DMS 273 treated with DMSO at 0.1 percent for 48 hours (cell line): ENCODE results near the gene PRPF40A.
"Not testable (repeated sequence)": the region's sequence is repeated elsewhere in the genome, so short reads cannot be mapped to it uniquely, and the experiment has no call there.

Experiments used
- DNase-seq: peaks from one replicate; lab custom pipeline; 2025; lab: John Stamatoyannopoulos, UW

Gene PRPF40A

DNA sequence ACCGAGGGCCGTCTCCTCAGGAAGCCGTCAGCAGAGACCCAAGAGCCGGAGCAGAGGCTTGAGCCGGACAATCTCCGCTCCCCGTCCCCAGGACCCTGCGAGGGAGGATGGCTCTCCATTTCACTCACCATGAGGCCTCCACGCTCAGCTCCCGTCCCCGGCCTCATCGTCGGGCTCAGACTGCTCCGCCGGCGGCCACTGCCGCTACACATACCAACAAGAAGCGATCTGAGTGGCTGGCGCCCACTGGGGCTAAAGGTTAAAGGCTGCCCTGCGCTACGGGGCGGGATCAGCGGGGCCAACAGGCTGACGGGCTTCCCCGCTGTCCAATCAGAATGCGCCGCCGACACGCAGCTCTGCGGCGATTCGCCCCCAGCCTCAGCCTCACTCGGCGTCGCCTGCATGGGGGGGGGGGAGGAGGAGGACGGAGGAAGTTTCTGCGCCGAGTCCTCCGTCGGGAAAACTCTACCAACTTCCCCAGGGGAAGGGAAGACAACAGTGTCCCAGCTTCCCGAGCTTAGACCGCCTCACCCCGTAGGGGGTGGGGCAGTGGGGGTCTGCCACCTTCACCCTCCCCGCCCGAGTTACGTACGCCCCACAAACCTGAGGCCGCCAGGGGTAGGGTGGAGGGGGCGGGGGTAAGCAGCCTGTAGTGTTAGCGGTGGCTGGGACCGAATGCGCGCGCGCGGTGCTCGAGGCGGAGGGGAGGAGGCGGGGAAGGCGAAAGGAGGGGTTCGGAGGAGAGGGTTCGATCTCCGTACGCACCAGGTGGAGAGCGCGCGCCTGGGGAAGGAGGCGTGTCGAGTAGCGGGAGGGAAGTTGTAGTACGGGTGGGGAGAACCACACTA is at the start of gene PRPF40A:
Gene PRPF40A (minus strand): TSS at position 234 of the 848 bp plus-strand sequence. CDS start 22 bp downstream, at position 212.
- peak; percentile 92 for DNase-seq

DNA sequence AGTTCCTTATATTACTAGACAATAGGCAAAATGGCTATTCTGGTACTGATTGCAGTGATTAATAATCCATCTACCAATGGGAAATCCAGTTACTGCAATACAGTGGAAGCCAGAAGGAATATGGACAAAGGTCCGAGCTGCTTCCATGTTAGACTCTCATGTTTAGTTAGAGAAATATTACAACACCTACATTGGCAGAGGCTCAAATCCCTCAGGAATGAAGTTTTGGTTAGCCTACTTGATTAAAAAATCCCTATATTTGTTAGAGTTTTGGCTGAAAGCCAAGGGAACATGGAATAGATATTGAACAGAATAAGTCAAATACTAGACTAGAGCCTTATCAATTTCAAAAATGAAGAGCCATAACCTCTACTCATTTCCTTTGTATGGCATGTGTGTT is 49.7 kb upstream of the PRPF40A start:
- no peak for DNase-seq

DNA sequence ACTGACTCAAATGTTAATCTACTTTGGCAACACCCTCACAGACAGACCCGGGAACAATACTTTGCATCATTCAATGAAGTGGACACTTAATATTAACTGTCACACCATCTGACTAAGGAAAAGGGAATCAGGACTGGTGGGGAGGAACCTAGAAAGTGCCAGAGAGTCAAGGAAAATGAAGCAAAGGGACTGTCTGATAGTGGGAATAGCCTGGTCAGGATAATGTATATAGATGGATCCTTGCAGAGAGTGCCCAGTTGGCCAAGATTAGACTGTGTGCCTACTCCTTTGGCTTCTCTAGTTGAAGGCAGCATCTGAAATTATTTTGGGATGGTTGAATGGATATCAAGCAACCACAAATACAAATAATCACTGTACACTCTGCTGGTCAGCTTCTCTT is 46.4 kb upstream of the PRPF40A start:
- DNase-seq: no peak

DNA sequence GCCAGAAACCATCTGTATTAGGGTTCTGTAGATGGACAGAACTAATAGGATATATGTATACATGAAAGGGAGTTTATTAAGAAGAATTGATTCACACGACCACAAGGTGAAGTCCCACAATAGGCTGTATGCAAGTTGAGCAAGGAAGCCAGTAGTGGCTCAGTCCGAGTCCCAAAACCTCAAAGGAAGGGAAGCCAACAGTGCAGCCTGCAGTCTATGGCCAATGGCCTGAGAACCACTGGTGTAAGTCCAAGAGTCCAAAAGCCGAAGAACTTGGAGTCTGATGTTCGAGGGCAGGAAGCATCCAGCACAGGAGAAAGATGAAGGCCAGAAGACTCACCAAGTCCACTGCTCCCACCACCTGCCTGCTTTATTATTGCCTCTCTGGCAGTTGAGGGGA is 45.9 kb upstream of the PRPF40A start:
- DNase-seq: not testable (repeated sequence)

DNA sequence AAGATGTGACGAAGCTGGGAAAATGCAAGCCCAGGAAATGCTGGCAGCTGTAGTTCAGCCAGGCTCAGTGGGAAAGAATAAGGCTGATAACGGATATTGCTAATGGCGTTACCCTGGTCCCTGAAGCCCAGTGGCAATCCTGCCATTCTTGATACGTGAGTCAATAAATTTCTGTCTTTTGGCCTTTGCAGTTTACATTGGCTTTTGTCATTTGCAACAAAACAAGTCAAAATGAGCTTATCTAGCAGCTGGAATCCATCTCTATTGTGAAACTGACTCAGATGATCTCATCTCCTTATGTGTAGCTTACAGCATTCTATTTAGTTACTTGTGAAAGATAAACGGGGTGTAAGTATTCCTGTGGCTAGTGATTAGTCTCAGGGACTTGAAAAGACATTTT is 44.9 kb upstream of the PRPF40A start:
- DNase-seq: no peak

DNA sequence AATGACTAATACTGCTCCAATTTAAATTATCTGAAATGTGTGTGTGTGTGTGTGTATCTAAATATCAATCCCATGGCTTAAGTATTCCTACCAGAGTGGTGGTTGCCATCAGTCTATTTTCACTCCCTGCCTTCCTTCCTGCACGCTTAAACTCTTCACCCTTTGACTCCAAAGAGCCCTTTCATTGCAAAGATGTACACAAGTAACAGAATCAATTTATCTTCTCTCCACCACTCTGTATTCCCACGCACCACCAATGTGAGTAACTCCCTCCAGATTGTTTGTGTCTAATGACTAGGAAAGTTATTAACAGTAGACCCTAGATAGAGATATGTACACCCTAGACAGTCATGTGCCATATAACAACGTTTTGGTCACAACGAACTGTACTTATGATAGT is 44.0 kb upstream of the PRPF40A start:
- no peak for DNase-seq

DNA sequence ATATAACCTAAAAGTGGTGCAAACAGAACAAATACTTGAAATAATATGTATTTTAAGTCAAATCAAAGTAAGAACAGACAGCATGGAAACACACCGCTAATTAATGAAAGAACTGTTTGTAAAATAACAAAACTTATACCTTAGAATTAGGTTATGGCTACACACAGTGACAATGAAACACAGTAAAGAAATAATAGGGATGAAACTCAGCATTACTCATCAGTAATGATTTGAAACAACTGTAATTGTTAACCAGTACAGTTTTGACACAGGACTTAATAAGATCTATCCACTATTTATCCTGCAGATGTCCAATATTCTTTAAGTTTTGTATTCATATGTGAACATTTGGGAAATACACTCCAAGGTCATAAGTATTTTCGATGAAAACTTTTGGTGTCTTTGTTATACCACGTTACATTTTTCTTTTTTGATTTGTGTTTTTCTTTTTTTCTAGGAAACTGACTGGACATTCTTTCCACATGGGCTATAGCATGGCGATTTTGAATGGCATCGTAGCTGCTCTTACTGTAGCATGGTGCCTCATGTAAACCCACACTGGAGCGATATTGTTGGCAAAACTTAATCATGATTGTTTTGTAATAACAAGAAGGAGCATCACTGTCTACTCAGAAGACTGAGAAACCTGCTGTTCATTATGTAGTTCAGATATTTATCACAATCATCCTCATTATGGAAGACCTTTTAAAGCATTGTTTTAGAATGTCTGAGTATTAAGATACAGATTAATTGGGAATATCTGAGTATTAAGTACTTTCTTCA is 42.2 kb upstream of the PRPF40A start:
- DNase-seq: no peak

DNA sequence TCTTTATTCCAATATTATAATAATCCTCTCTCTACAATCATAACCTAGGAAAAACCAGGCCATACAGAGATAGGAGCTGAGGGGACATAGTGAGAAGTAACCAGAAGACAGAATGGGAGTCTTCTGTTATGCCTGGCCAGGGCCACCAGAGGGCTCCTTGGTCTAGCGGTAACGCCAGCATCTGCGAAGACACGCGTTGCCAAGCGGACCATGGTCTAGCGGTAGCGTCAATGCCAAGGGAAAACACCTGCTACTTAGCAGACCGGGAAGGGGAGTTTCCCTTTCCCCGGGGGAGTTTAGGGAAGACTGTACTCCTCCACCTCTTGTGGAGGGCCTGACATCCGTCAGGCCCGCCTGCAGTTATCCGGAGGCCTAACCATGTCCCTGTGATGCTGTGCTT is 37.8 kb upstream of the PRPF40A start:
- no peak for DNase-seq

DNA sequence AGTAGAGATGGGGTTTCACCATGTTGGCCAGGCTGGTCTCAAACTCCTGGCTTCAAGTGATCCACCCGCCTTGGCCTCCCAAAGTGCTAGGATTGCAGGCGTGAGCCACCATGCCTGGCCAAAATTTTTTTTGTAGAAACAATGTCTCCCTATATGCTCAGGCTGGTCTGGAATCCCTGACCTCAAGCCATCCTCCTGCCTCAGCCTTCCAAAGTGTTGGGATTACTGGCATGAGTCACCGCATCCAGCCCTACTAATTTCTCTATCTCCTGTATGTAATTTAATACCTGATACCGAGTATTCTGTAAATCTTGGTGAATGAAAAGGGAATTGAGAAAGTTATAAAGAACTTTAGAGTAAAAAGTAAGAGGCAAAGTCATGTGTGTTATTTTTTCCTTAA is 30.5 kb upstream of the PRPF40A start:
- DNase-seq: not testable (repeated sequence)

DNA sequence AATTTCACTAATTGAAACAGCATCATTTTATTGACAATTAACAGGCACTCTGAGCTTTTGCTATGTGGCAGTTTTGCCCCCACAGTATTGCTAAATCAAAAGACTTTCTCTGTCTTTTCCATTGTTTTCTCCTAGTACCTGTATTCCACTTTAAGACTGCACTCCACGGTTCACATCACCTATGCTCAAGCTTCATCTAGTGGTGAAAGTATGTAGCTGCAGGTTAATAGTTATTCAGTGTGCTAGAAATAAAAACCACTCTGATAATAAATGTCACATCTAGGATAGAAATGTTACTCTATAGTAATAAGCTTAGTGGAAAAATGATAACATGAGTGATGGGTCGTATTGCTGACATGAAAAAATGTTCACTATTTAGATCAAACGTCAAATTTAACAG is 25.7 kb upstream of the PRPF40A start:
- DNase-seq: no peak

DNA sequence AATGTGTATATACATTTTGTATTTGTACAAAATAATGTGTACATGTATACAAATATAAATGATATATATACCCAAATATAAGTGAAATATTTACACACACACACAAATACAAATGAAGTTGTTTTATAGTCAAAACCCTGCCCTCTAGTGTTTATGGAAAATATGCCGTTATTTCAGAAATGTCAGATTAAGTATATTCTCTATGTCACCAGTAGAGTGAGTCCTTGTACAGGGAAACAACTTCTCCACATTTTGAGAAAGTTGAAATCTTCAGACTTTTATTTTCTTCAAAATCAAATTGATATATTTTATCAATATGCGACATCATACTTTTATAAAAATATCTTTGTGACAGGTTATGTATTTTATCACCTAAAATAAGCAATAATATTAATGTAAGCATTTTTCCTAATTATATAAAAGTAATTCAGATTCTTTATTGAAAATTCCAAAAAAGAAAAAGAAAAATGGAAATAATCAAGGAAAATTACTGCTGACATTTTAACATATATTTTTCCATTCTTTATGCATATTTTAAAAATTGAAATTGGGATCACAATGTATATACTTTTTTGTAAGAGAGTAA is 23.6 kb upstream of the PRPF40A start:
- DNase-seq: peak; percentile 33

DNA sequence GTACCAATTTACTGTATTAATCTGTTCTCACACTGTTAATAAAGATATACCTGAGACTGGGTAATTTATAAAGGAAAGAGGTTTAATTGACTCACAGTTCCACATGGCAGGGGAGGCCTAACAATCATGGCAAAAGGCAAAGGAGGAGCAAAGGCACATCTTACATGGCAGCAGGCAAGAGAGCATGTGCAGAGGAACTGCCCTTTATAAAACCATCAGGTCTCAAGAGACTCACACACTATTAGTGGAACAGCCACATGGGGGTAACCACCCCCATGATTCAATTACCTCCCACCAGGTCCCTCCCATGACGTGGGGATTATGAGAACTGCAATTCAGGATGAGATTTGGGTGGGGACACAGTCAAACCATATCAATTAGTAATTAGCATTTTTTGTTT is 22.4 kb upstream of the PRPF40A start:
- not testable (repeated sequence) for DNase-seq

DNA sequence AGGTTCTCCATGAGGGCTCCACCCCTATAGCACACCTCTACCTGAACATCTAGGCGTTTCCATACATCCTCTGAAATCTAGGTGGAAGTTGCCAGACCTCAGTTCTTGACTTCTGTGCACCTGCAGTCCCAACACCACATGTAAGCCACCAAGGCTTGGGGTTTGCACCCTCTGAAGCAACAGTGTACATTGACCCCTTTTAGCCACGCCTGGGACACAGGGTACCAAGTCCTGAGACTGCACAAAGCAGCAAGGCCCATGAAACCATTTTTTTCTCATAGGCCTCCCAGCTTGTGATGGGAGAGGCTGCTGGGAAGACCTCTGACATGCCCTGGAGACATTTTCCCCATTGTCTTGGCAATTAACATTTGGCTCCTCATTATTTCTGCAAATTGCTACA is 21.2 kb upstream of the PRPF40A start:
- DNase-seq: no peak

DNA sequence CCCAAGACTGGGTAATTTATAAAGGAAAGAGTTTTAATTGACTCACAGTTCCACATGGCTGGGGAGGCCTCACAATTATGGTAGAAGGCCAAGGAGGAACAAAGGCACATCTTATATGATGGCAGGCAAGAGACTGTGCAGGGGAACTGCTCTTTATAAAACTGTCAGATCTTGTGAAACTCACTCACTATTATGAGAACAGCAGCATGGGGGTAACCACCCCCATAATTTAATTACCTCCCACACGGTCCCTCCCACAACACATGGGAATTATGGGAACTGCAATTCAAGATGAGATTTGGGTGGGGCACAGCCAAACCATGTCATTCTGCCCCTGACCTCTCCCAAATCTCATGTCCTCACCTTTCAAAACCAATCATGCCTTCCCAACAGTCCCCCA is 20.2 kb upstream of the PRPF40A start:
- not testable (repeated sequence) for DNase-seq

DNA sequence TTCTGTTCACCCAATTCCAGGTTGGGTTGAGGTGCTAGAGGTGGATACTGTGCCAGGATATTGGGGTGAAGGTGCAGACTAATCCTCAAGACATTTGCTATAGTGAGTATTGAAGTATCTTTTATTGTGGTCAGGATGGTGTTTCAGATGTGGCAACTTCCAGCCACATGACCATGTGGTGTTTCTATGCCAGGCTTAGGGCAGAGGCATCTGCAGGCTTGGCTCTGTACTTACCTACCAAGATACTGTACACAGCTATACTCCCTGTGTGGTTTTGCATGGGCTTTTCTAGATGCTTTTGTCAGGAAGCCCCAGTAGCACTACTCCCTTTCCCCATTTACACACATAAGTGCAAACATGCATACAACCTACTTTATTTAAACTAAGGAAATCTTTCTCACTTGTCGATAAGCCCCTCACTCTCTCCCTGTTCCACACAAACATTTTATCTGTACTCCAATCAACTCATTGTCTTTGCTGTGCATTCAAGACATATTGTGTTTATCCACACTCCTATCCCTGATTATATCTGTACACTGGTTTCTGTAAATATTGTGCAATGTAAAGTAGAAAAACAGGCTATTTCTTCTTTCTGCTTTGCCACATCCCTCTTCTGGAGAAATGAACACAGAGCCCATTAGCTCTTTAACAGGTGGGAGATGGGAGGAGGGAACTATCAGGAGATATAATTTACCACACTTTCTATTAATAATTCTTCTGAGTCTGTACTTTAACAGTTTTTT is 13.5 kb upstream of the PRPF40A start:
- DNase-seq: no peak

DNA sequence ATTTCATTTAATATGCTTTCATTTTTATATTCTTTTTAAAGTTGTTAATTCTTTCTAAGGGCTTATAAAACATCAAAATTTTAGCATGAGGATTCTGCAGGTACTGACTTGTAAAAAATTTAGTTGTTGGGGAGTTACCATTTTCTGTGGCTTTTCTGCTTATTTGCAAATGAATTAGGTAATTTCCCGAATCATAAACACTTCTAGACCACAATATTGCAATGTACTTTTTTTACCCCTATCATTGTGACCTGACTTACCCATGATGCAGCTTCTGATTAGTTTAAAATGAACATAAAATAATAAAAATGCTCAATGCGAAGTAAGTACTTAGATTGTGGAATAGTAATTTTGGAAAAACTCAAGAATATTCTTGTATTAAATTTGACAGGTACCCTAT is 12.6 kb upstream of the PRPF40A start:
- no peak for DNase-seq

DNA sequence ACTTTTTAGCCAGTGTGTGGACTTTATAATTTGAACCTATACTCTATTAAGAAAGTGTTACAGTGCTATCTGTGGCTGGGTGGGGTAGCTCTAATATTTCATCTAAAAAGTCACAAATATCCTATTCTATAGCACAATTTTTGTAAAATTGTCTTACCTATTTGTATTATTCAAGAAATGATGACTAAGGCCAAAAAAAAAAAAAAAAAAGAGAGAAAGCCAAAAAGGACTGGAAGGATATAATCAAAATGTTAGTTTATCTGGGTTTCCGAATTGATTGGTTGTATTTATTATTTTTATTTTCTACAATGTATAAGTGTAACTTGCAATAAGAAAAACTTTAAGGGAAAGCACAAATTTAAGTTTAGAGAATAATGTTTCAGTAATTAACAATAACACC is 6.7 kb upstream of the PRPF40A start:
- no peak for DNase-seq

DNA sequence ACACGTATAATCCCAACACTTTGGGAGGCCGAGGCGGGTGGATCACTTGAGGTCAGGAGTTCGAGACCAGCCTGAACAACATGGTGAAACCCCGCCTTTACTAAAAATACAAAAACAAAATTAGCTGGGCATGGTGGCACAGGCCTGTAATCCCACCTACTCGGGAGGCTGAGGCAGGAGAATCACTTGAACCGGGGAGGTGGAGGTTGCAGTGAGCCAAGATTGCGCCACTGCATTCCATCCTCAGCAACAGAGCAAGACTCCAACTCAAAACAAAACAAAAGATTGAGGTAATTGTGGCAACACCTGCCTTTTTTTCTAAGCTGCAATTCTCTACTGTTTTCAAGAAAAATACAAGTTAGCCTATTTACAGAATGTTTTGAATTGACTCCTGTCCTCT is 5.4 kb upstream of the PRPF40A start:
- not testable (repeated sequence) for DNase-seq

DNA sequence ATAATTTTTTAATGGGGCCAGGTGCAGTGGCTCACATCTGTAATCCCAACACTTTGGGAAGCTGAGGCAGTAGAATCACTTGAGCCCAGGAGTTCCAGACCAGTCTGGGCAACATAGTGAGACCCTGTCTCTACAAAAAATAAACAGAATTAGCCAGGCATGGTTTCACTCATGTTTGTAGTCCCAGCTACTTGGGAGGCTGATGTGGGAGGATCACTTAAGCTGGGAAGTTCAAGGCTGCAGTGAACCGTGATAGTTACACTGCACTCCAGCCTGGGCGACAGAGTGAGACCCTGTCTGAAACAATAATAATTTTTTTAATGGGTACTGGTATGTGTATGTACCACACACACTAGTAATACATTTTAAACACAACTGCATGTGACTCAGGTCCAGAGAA is 3.5 kb upstream of the PRPF40A start:
- no peak for DNase-seq

DNA sequence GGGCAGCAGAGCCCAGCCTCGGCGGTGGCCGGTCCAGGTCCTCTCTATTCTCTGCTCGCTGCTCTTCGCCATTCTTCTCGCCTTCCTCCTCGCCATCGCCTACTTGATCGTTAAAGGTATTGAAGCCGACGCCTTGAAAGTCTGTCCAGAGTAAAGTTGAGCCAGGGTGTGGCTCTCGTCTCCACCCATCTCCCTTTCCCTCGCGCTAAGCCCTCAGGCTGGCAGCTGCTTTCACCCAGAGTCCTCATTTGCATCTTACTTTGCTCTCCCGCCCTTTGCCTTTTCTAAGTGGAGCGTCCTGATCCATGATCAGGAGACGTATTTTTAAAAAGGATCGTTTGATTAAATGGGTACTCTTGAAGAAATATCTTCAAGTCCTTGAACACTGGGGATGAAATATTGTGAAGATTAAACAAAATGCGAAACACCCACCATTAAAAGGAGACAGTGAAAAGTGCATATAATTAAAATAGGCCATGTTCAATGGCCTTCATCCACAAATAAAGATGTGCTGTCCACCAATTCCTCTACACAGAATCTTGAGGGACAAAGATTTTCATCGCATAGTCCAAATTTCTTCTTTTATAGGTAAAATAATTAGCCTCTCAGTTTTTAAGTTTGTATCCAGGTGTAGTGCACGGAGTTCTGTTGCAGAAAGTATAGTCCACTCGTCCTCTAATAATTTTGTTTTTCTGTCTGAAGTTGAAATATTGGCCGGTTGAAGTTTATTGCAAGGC is 1.8 kb upstream of the PRPF40A start:
- peak; percentile 68 for DNase-seq

DNA sequence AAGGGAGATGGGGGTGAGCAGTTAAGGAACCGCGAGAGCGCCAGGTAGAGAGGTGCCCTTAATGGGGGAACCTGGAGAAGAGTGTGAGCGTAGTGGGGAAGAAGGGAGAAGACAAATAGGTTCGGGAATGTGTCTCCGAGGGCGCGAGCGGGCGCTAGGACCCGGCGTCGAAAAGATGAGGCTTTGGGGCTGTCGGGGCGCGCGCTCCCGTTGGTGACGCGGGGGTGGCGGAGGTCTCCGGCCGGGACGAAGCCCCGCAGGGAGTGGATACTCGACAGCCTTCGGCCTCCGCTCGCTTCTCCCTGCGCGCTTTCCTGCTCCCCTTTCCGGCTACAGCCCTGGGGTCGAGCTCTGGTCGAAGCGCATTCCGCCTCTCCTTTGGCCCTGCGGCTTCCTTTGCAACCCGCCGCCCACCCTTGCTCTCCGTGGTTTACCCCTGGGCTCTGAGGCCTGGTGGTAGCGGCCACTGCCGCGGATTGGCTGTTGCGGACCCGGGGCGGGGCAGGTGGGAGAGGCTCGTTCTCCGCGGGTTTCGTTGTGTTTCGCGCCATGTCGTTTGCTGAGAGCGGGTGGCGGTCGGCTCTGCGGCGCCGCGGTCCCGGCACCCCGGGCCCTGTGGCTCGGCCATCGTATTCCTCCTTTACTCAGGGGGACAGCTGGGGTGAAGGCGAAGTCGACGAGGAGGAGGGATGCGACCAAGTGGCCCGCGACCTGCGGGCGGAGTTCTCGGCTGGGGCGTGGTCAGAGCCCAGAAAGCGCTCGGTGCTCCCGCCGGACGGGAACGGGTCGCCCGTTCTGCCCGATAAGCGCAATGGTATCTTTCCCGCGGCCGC is 1.0 kb upstream of the PRPF40A start, which contains the start of gene ARL6IP6:
Gene ARL6IP6 (plus strand): TSS at position 545 of the 833 bp plus-strand sequence. CDS start 5 bp downstream, at position 550.
- peak; percentile 91 for DNase-seq
